Measurements from ENCODE around the gene ZCCHC2. TPM values are rescaled to one million over a fixed set of nuclear protein-coding genes. Genes with fewer than 3 reads are reported as not detected.

The ZCCHC2 gene
- total and polyA plus RNA-seq, 9 of the 15 experiments (the other 6 are each of a cell fraction or from before 2014, with no cell fraction given), result 1.0 to 9.2 (median 6.0) TPM

GRCh38 chr18:62522504-62523254 lies at the start of gene ZCCHC2 (continued):
- TF ChIP-seq ZBTB11 (CRISPR knock-in tag; IDR thresholded peaks at IDR 0.05) (no peak; a peak in 1 of 6 replicates), HDGF (IDR thresholded peaks at IDR 0.05) (no peak), THAP7 (CRISPR knock-in tag; IDR thresholded peaks at IDR 0.05) (no peak), TAF7 (tag; IDR thresholded peaks at IDR 0.05) (peak; percentile 69), ZNF324 (CRISPR knock-in tag; IDR thresholded peaks at IDR 0.05) (no peak), ZNF133 (CRISPR knock-in tag; IDR thresholded peaks at IDR 0.05) (no peak), RNF219 (CRISPR knock-in tag; IDR thresholded peaks at IDR 0.05) (no peak), CHD2 (IDR thresholded peaks at IDR 0.05; ENCODE audit: low read depth, low read length) (no peak), BMI1 (IDR thresholded peaks at IDR 0.05; ENCODE audit: low read length) (no peak), GTF2A2 (tag; IDR thresholded peaks at IDR 0.05) (no peak), TEAD4 (IDR thresholded peaks at IDR 0.05; ENCODE audit: low read length) (no peak), TEAD4 (CRISPR knock-in tag; IDR thresholded peaks at IDR 0.05; ENCODE audit: borderline replicate concordance) (no peak), ZNF764 (CRISPR knock-in tag; IDR thresholded peaks at IDR 0.05; ENCODE audit: low read depth) (no peak), CBX2 (IDR thresholded peaks at IDR 0.05; ENCODE audit: insufficient read depth, low read length, poor library complexity, severe bottlenecking) (no peak), SRF (CRISPR knock-in tag; IDR thresholded peaks at IDR 0.05) (no peak)
- TF ChIP-seq, protein P1, sequence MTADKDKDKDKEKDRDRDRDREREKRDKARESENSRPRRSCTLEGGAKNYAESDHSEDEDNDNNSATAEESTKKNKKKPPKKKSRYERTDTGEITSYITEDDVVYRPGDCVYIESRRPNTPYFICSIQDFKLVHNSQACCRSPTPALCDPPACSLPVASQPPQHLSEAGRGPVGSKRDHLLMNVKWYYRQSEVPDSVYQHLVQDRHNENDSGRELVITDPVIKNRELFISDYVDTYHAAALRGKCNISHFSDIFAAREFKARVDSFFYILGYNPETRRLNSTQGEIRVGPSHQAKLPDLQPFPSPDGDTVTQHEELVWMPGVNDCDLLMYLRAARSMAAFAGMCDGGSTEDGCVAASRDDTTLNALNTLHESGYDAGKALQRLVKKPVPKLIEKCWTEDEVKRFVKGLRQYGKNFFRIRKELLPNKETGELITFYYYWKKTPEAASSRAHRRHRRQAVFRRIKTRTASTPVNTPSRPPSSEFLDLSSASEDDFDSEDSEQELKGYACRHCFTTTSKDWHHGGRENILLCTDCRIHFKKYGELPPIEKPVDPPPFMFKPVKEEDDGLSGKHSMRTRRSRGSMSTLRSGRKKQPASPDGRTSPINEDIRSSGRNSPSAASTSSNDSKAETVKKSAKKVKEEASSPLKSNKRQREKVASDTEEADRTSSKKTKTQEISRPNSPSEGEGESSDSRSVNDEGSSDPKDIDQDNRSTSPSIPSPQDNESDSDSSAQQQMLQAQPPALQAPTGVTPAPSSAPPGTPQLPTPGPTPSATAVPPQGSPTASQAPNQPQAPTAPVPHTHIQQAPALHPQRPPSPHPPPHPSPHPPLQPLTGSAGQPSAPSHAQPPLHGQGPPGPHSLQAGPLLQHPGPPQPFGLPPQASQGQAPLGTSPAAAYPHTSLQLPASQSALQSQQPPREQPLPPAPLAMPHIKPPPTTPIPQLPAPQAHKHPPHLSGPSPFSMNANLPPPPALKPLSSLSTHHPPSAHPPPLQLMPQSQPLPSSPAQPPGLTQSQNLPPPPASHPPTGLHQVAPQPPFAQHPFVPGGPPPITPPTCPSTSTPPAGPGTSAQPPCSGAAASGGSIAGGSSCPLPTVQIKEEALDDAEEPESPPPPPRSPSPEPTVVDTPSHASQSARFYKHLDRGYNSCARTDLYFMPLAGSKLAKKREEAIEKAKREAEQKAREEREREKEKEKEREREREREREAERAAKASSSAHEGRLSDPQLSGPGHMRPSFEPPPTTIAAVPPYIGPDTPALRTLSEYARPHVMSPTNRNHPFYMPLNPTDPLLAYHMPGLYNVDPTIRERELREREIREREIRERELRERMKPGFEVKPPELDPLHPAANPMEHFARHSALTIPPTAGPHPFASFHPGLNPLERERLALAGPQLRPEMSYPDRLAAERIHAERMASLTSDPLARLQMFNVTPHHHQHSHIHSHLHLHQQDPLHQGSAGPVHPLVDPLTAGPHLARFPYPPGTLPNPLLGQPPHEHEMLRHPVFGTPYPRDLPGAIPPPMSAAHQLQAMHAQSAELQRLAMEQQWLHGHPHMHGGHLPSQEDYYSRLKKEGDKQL (CRISPR knock-in tag; IDR thresholded peaks at IDR 0.05; ENCODE audit: borderline replicate concordance), result no peak

Measured in K562 (cell line).